ENCODE measurements around the gene OR2AG1.

The OR2AG1 gene, protein sequence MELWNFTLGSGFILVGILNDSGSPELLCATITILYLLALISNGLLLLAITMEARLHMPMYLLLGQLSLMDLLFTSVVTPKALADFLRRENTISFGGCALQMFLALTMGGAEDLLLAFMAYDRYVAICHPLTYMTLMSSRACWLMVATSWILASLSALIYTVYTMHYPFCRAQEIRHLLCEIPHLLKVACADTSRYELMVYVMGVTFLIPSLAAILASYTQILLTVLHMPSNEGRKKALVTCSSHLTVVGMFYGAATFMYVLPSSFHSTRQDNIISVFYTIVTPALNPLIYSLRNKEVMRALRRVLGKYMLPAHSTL

DNA sequence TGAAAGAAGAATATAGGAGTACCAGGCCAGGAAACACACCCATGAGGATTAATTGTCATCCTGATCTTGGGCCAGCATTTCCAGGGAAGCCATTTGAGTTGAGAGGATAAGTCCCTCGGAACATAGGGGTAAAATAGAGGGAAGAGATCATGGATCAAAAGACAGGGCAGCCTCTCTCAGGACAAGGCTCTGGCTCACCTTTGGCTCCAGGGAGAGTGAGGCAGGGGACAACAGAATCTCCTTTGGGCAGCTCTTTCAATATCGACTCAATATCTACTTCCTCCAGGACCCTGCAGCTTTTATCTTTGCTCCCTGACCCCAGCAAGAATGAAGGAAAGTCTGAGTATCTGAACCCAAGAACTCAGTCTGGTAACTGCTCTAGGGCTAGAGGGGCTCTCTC, at the start of gene OR2AG1:
TSS of gene OR2AG1 (plus strand) at position 301 of the 400 bp plus-strand sequence. CDS start 2,018 bp downstream, outside the sequence.
- DNase-seq (ENCODE audit: low spot score), result no peak

DNA sequence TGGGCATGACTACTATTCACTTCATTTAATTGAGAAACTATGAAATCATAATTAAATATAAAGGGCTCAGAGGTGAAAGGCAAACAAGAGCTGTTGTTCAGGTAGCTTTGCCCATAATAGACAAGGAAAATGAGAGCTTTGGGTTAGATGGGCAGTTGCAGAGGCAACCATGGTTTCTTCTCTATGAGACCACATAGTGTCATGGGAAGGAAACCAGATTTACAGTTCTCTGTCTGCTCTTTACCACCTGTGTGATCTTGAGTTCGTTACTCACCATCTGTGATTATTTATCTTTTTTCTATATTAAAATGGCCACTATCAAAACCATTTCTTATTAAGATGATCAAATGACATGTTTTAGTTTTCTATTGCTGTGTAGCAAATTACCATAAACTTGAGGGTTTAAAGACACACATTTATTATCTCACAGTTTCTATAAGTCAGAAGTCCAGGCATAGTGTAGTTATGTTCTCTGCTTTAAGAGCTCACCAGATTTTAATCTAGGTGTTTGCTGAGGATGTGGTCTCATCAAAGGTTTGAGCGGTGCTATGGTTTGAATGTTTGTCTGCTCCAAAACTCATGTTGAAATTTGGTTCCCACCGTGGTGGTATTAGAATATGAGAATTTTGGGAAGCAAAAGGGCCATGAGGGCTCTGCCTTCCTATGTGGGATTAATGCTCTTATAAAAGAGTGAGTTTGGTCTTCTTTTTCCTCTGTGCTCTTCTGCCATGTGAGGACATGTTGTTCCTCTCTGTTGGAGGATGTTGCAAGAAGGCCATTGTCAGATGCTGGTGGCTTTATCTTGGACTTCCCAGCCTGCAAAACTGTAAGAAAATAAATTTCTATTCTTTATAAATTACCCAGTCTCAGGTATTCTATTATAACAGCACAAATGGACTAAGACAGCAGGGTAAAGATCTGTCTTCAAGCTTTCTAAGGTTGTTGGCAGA, 49.2 kb upstream of the OR2AG1 start:
- no peak for DNase-seq (ENCODE audit: low spot score)

DNA sequence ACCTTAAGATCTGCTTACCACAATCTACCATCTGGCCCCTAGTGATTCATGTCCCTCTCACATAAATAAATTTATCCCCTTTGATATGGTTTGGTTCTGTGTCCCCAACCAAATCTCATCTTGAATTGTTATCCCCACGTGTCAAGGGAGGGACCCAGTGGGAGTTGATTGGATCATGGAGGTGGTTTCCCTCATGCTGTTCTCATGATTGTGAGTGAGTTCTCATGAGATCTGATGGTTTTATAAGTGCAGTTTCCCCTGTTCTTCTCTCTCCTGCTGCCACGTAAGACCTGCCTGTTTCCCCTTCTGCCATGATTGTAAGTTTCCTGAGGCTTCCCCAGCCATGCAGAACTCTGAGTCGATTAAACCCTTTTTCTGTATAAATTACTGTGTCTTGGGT, 48.2 kb upstream of the OR2AG1 start:
- DNase-seq (ENCODE audit: low spot score), result no peak

DNA sequence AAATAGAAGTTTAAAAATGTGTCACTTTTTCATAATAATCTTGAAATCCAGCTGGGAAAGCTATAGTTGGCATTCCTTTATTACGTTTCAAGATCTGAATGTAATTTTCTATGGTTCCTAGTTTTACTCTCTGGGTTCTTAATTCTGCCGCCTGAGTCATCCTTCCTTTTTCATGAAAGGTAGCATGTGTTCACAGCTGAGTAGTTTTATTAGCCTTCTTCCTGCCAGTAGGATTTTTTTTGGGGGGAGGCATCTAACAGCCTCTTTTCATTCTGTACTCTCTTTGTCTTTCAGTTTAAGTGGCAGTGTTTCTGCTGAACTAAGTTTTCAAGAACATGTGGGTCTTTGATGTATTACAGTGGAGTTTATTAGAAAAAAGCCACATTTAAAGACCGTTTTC, 47.5 kb upstream of the OR2AG1 start:
- DNase-seq (ENCODE audit: low spot score), result no peak

DNA sequence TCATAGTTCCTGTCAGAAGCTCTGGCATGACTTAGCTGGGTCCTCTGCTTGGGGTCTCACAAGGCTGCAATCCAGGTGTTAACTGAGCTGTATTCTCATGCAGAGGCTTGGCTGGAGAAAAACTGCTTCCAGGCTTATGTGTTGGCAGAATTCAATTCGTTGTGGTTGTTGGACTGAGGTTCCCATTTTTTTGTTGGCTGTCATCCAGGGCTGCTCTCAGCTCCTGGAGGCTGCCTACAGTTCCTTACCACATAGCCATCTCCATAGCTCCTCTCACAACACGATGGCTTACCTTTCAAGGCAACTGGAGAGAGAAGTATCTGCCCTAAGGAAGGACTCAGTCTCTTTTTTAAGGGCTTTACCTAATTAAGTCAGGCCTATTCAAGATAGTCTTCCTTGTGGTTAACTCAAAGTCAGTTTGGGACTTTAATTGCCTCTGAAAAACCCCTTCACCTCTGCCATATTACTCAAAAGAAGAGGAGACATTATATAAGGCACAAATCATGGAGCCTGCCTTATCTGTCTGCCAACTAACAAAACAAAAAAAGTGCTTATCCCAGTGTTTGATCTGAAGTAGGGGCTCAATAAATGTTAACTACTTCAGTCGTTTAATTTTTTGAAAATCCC, 46.2 kb upstream of the OR2AG1 start:
- no peak for DNase-seq (ENCODE audit: low spot score)

DNA sequence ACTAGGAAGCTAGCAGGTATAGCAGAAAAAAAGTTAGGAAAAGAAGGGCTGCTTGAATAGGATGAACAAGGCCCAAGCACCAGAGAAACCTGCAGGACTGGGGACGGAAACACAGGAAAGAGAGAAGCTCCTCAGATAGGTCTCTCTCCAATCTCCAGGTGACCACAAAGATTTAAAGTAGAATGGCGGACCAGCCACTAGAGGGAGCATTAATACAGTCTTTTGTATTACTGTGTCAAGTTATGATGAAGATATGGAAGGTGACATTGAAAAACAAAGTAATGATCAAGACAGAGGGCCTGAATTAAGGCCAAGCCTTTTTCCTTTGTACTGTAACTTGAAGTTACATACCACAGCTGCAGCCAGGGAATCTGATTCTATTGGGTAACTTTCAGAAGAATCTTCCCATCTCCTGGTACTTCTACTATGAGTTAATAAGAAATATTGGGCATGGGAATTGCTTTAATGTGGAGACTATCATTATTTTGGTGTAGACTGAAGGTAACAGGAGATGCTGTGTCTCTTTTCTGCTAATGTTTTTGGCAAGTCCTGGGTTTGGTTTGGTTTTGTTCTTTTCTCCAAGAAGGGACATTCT, 44.9 kb upstream of the OR2AG1 start:
- DNase-seq (ENCODE audit: low spot score), result no peak

DNA sequence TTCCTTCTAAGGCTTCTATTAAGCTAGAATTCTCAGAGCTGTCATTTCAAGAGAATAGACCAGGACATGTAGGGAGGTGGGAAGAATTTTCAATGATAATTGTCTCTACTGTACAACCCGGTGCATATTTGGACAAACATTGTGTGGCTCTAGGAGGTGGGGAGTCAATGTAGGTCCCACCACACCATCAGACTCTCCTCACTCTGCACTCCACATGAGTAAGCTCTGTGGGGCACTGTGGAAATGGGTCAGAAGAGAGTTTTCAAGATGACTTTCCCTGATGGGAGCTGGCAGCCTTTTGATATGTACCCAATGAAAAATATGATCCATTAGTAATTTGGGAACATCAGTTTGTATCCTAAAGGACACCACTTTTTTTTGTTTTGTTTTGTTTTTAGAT, 44.2 kb upstream of the OR2AG1 start:
- no peak for DNase-seq (ENCODE audit: low spot score)

DNA sequence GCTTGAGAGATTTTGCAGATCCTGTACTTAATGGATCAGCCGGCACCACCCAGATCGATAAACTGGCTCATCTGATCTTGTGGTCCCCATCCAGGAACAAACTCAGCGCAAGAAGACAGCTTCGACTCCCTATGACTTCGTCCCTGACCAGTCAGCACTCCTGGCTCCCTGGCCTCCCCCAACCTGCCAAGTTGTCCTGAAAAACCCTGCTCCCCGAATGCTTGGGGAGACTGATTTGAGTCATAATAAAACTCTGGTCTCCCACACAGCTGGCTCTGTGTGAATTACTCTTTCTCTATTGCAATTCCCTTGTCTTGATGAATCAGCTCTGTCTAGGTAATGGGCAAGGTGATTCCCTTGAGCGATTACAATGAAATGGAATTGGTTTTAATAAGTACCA, 40.6 kb upstream of the OR2AG1 start:
- DNase-seq (ENCODE audit: low spot score), result no peak

DNA sequence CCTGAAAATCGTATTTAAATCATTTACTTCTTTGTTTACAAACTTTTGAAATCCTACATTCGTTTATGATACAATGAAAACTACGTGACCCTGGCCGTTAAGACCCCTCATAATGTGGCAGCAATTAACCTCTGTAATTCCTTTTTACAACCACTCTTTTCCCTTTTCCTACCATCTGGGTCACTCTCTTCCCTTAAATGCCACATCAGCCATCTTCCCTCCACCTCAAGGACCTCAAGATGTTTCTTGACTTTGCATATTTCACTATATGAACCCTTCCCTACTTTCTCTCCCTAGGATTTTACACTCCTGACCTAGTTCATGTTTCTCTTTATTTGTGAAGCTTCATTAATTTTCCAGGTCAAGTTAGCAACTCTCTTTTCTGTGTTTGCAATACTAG, 37.8 kb upstream of the OR2AG1 start:
- no peak for DNase-seq (ENCODE audit: low spot score)

DNA sequence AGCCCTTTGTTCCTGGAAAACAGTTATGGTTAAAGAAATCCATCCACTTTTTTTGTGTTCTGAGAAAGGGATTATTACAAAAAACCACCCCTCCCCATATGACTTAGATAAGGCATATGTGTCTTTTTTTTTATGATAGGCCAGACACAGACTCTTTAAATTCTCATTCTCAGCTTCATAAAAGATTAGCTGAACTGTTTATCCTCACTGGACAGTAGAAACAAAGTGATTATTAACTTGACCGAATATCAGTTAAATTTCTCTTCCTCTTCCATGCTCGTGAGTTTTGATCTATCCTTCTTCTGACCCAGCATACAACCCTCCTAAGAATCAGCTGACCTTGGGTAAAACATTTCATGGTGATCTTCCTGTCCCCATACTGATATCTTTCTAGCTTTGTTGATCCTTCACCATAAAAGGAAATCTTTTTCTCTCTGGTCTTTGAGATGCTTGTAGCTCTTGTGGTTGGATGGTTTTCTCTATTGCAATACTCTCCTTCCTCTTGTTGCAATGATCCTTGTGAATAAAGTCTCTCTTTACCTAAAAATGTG, 37.3 kb upstream of the OR2AG1 start:
- no peak for DNase-seq (ENCODE audit: low spot score)

DNA sequence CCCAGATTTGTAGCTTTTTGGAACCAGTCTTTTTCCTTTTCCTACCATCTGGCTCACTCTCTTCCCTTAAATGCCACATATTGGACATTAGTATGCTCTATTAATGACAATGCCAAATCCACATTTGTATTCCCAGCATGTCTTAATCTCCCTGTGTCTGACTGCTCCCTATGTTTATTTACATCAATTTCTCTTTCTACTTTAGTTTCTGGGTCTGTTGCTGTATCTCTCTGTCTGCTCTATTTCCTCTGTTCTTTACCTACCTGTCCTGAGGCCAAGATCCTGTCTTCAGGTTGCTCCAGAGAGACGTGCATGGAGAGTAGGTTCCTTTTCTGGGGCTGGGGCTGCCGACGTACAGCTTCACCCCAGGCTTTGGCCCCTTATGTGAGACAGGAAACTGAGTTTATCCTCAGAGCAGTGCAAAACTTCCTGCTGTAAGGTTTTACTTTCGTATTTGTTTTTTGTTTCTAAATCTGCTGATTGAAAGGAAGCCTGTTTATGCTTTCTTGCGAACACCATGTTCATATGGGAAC, 36.7 kb upstream of the OR2AG1 start:
- no peak for DNase-seq (ENCODE audit: low spot score)

DNA sequence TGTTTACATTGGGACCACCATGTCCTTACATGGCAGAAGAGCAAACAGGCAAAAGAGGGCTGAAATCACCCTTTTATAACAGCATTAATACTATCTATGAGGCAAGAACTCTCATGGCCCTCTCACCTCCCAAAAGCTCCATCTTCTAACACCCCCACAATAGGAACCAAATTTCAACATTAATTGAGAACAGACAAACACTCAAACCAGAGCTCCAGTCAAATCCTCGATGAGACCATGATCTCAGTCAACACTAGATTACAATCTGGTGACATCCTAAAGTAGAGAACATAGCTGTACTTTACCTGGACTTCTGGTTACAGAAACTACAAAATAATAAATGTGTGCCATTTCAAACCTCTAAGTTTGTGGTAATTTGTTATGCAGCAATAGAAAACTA, 36.2 kb upstream of the OR2AG1 start:
- DNase-seq (ENCODE audit: low spot score), result no peak

DNA sequence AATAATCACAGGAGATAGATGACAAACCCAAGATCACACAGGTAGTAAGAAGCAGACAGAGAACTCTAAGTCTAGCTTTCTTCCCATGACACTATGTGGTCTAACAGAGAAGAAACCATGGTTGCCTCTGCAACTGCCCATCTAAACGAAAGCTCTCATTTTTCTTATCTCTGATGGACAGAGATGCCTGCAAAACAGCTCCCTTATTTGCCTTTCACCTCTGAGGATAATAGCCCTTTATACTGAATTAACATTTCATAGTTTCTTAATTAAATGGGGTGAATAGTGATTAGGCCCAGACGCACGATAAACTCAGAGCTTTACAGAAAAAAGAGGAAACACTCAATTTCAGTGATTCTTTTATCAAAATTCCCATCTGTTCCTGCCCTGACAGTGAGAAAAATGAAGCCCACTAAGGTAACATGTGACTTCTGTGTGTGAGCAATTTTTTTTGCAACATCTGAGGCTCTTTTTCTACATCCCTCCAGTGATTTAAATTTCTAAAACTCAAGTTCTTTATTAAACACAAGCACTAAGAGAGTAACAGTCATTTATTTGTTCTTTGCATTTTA, 35.6 kb upstream of the OR2AG1 start:
- DNase-seq (ENCODE audit: low spot score), result no peak

DNA sequence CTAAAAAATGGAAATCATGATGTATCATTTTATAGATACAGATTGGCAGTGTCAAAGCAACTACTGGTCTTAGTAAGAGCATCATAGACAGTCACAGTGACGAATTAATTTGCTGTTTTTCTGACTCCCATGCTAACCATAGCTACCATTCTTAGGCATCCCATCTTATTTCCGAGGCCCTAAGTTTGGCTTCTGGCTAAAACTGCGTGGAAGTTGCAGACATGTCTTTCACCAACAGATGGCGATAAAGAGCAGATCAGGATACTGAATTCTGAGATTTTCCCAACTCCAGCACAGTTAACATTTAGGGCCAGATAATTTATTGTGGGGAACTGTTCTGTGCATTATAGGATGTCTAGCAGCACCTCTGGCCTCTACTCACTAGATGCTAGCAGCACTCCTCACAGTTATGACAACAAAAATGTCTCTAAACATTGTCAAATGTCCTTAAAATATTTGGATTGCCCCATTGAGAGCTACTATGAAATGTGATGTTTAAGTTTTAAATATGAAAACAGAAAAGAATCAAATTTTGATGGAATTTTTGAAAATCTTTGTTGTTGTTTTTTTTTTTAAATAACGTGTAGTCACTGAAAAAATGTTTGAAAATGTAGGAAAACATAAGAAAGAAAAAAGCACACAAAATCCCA, 27.4 kb upstream of the OR2AG1 start:
- no peak for DNase-seq (ENCODE audit: low spot score)

DNA sequence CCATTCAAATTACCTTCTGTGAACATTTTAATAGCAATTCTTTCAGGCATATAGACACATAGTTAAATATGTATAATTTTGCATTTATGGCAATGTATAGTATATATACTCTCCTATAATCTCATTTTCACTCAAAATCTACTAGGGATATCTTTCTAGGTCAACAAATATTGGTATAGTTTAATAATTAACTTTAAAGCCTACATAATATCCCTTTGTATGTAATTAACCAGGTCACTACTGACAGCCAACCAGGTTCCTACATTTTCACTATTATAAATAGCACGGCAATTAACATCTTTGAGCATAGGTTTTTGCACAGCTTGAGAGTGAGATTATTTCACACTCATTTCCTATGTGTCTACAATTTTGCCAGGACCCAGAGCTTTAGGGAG, 26.9 kb upstream of the OR2AG1 start:
- DNase-seq (ENCODE audit: low spot score), result no peak

DNA sequence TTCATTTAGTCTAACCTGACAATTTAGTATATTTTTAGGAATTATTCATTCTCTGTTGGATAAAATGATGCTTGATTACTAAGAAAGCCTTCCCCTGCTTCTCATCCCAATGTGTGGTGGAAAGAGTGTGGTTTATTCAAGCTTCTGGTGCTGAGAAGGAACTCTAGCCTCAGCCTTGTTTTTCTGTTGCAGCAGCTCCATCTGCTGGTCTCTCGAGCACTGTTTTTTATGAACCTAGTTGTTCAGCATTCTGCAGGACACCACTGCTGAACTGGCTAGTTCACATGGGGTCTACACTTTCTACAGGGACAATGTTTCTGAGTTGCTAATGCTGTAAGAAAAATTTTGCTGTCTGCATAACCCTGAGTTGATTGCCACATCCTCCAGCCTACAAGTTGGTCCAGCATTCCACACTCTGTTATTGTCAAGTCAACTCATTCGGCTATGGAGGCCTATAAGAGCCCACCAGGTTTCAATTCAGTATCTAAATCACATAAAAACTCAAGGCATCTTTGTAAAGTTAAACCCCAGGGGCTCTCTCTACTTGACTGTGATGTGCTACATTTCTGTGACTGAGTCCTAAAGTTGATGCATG, 25.4 kb upstream of the OR2AG1 start:
- DNase-seq (ENCODE audit: low spot score), result no peak

DNA sequence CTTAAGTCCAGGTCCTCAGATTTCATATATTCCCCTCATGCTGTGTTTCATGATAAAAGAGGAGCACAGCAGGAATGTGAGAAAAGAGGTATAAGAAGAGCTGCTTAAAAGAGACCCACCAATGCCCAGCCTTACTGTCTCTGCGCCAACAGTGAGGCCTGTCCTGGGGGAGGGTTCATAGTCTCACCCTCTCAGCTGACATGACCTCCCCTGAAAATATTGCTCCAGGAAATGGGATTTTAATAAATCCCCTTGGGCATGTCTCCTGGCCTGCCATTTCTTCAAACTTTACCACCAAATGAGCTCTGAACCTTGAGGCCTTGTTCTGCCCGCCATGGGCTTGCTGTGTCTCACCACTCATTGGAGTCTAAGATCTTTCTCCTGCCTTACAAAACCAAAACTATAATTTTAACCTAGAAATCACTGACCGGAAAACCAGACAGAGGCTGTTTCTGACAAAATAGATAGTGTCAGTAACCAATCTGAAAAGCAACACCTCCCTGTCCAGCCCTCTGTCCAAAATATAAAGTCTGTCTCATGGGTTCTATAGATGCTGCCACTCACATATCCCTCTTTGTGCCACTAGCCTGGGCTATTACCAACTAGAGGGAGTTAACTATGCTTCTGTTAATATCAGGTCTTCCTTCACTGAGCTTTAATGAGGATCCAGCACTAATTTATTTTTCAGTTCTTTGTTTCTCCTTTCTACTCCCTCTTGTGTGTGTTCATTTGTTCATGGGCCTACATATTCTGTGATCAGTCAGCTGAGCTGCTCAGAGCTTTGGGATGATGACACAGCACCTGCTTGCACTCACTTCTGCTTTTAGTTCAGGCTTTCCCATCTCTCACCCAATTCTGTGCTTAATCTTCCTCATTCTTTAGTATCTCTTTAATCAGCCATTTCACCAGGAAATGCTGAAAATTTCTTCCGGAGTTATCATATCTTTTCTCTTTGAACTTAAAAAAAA, 10.6 kb upstream of the OR2AG1 start, which contains the start of gene OR2AG2:
TSS of gene OR2AG2 (minus strand) at position 51 of the 968 bp plus-strand sequence. CDS start 3,019 bp downstream, outside the sequence.
- DNase-seq (ENCODE audit: low spot score), result no peak

DNA sequence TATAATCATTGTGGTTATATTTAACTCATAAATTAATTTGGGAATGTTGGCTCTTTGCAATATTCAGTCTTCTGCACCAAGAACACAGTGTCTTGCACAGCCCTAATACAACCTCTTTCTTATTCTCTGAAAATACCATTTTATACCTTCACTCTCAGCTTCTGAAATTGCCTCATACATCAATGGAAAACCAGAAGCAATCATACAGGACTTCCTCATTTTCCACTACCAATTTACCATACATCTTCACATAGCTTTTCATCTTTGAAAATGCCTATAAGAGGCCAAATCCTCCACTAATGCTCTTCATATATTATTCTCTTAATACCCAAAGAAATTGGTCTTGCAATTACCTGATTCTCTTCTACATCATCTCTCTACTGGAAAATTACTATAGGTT, 4.3 kb upstream of the OR2AG1 start:
- no peak for DNase-seq (ENCODE audit: low spot score)

DNA sequence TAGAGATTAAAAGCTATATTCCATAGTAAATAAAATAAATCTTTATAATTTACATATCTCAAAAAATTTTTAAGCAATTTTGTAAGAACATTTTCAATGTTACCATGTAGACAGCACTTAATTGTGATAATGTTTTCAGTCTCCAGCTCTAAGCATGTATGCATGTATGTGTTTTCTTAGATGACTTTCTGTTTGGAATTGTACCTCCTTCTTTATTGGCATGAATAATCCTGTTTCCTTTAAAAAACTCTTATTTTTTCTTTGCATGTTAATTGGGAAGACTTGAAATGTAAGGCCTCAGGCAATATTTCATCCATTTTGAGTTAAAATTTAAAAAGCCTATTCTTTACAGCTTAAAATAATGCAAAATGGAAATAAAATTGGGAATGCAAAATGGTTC, 2.0 kb upstream of the OR2AG1 start:
- DNase-seq (ENCODE audit: low spot score), result no peak

All from left forelimb (tissue), 1 donor.